ENCODE results near the gene OR5M8.
A peak's percentile ranks its signal among the peaks of the same experiment; 100 is the strongest.

OR5M8 gene

DNA sequence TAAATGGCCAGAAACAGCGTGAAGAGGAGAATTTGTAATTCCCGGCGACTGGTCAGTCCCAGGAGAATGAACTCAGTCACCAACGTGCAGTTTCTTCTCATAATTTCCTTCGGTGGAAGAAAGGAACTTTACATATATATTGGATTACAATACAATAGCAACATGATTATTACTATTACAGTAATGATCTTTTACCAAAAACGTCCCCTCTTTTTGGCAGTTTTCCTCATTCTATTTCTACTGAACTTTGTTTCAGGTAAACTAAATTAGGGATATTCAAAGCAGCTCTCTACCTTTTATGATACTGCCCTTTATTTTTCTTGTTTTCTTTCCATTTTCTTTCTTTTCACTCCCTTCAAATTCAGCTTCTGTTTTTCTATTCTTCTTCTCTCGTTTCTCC is at the start of gene OR5M8:
OR5M8 (minus strand) TSS at position 101 of the 400 bp plus-strand sequence; CDS start at position 101, 0 bp downstream.
- DNase-seq, result no peak

DNA sequence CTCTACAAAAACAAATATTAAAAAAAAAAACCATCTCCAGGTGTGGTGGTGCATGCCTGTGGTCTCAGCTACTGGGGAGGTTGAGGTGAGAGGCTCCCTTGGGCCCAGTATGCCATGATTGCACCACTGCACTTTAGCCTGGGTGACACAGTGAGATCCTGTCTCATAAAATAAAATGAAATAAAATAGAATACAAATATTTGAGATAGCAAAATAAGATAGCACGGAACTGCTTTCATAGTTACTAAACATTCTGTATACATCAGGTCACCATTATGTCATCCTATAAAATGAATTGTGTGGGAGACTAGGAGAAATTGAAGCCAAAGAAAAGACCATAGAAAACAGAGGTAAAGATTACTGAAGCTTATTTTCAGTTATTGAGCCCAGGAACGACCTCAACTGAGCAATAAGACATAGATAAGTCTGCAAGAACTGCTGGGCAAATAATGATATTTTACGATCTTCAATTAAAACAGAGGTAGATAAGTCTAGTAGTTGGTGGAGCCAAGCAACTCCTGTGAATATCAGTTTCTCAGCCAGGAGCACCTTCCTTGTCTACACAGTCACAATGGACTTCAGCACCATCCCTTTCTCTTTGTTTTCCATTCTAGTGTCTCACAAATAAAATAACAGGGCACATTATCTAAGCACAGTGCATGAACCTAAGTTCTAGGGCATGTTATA is 42.0 kb upstream of the OR5M8 start:
- no peak for DNase-seq

DNA sequence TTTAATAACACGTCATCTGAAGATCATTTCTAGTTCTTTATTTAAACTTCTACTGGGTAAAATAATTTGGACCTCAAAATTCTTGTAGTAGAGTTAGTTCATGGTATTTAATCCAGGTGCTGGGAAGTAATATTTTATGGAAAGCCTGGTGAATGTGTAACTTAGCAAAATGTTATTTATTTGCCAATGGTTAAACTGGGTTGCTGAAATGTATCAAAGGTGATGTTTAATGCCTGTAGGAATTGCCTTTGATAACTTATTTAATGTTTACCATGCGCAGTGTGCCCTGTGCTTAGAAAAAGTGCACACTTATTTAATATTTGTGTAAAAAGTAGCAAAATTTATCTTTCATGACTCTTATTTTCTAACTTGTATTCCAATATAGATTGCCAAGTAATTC is 40.7 kb upstream of the OR5M8 start:
- no peak for DNase-seq

DNA sequence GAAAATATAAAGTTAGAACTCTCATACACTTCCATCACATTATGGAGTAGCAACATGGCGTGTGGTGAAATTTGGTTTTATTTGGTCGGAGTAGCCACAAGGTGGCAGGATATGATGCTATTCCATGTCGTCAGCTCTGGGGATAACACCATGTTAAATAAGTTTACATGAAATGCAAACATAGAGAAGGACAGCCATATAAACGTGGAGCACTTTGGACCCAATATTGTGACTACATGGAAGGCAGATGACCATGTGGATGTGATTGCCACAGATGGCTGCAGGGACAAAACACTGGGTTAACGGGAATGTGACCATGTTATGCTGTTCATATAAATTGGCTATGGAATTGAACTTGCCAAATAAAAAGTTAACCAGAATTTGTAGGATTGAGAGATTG is 30.8 kb upstream of the OR5M8 start:
- peak in 1 of 2 experiments; percentile 20 for DNase-seq

DNA sequence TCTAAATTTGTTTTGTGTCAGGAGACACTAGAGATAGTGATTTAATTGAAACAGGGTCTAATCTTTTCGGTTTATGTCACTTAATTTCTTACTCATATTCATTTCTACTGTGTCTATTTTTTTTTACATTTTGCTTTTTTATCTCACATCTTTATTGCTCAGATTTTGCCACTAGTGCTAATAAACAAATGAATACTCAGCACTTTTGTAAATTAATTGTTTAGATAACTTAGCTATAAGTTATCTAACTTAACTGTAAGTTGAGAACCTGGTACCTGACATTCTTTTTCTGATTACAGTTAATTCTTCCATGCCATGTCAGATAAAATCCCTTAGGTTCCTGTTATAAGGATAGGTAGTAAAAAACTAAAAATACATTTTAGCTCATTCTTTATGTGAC is 22.1 kb upstream of the OR5M8 start:
- DNase-seq, result no peak

DNA sequence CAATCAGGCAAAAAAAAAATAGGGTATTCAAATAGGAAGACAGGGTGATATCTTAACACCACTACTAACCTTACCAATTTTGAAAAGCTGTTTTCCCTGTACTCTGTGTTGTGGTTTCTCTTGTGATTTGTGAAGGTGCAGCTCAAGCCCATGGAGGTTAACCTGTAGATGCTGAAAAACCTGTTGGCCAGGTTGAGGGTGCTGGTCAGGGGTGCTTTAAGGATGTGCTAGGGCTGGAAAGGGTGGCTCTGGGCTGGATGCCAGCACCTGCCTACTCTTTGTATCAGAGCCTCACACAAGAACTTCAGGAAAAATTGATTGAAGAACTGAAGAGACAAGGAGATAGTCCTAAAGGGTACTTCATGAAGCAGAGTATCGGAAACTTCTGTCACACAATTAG is 18.3 kb upstream of the OR5M8 start:
- no peak for DNase-seq

DNA sequence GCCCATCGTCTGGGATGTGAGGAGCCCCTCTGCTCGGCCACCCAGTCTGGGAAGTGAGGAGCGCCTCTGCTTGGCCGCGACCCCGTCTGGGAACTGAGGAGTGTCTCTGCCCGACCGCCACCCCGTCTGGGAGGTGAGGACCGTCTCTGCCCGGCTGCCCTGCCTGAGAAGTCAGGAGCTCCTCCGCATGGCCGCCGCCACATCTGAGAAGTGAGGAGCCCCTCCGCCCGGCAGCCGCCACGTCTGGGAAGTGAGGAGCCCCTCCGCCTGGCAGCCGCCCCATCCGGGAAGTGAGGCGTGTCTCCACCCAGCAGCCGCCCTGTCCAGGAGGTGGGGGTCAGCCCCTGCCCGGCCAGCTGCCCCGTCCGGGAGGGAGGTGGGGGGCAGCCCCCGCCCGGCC is 5.8 kb upstream of the OR5M8 start:
- DNase-seq, result no peak

DNA sequence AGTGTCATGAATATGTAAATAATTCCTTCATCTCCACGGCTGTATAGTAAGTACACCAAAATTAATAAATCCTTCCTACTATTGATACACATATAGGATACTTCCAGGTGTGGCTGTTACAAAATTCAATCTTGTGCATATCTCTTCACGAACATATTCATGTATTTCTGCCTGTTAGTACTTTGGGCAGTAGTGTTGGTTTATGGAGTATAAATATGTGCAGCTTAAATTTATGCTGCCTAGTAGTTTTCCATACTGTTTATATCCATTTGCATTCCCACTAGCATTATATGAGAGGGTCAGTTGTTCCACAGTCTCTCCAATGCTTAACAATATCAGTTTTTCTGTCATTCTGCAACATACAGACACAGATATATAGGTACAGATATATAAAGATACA is 3.9 kb upstream of the OR5M8 start:
- DNase-seq, result no peak

DNA sequence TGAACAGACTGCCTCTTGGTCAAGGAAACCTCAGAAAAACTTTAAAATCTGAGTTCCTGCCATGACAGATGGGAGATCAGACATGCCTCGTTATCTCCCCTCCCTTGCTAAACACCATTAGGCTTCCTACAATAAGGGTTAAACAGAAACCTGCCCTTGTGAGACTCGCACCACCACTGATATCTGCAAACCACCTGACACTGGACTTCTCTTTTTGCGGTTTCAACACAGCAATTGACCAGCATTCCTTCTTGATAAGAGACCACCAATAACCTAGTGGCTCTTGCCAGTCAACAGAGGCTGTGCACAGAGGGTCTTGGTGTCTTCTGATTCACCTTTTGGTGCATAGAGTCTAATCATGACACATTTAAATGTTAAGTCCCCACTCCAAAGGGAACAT is 4.4 kb downstream of the OR5M8 start:
- DNase-seq, result no peak

DNA sequence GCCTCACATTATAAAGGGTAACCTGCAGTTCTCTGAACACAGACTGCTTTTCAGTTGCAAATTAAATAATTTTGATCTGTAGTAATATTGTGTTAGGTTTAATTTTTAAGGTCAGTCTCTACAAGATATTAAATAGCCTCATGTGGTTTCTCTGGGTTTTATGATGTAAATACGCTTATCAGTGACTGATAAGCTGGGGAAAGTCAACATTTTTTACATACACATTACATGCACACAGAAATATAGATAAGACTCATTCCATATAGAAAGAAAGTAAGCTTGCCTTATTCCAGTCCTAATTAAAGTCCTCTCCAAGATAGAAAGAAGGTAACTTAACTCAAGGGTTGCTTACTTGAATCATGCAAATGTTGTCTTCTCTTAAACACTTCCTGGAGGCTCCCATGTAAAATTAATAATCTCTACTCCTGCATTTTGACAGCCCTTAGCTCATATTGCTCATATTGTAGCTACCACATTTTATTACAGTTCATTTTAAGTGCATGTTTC is 16.4 kb downstream of the OR5M8 start:
- no peak for DNase-seq

DNA sequence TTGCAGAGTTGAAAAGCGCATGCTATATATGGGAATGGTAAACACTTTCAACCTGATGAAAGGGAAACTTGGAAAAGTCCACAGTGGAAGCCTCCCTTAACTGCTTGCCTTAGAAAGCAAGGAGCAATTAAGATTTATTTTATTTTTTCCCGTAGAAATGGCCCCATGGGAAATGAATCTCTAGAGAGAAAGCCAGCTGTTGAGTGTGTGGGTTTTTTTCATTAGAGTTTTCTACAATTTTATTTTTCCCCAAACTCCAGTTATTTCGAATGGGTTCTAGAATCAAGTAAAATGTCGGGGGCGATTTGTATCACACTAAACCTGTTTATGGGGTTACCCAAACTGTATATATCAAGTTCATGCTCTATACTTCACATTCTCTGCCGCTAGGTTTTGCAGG is 17.9 kb downstream of the OR5M8 start, which contains the start of gene OR5M3:
OR5M3 (minus strand) TSS at position 101 of the 400 bp plus-strand sequence. CDS start 2,855 bp downstream, outside the sequence.
- DNase-seq, result no peak

DNA sequence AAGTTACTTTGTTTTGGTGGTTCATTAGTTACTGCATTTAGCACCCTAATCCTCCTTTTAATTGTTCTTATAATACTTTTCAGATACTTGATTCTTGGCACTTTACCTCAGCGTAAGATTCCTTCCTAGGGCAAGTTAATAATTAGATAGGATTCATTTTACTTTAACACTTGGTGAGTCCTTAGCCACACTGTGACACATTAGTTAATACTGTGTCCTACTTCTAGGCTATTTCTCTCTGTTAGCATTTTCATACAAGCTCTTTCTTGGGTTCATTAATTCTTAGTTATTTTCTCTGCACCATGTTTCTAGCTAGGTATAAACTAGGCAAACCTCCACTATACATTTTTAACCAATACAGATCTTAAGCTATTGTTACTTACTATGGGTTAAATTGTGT is 34.1 kb downstream of the OR5M8 start:
- DNase-seq, result no peak

DNA sequence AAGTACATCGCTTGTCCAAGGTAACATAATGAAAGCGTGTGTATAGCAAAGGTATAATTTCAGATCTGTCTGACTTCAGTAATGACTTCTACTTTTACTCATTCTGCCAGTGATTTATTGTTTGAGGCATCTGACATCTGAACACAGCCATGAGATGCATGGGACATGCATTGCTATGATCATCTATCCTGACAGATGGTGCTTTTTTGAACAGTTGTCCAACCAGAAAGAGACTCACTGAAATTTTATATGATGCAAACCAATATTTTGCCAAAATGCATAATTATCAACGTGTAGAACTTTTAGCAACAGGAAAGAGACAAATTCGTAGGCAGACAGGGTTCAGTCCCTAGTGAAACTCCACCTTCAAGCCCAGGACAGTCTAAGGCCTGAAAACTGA is 37.6 kb downstream of the OR5M8 start:
- DNase-seq, result no peak
